GM19351 (cell line): ENCODE results near the gene BBS4.
A peak's percentile ranks its signal among the peaks of the same experiment; 100 is the strongest.
"Not testable (repeated sequence)": the region's sequence is repeated elsewhere in the genome, so short reads cannot be mapped to it uniquely, and the experiment has no call there.

ENCODE experiments used
- ATAC-seq: cut with Tn5 transposase; IDR thresholded peaks from one replicate; pipeline ENCODE4 v1.9.1; 2021; ENCODE audit warnings: mild to moderate bottlenecking, moderate library complexity; ENCODE audit not compliant: unreplicated experiment

The BBS4 gene

DNA sequence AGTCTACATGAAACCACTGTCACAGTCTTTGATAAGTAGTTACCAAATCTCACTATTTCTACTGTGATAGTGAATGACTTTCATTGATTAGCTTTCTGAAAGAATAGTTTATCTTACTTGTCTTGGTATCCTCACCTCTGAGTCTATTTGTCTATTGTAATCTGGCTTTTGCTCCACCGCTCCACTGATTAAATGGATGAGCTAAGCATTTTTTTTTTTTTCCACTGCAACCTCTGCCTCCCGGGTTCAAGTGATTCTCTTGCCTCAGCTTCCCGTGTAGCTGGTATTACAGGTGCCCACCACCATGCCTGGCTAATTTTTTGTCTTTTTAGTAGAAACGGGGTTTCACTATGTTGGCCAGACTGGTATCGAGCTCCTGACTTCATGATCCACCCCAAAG, 12.9 kb downstream of the BBS4 start:
- no peak for ATAC-seq

DNA sequence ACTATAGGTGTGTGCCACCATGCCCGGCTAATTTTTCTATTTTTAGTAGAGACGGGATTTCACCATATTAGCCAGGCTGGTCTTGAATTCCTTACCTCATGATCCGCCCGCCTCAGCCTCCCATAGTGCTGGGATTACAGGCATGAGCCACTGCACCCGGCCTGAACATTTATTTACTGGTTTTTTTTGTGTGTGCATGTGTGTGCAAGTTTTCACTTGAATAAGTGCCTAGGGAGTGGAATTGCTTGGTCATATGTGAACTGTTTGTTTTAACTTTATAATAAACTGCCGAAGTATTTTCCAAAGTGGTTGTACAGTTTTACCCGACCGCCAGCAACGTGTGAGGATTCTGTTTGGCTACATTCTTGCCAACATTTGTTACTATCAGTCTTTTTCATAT, 14.1 kb downstream of the BBS4 start:
- no peak for ATAC-seq

DNA sequence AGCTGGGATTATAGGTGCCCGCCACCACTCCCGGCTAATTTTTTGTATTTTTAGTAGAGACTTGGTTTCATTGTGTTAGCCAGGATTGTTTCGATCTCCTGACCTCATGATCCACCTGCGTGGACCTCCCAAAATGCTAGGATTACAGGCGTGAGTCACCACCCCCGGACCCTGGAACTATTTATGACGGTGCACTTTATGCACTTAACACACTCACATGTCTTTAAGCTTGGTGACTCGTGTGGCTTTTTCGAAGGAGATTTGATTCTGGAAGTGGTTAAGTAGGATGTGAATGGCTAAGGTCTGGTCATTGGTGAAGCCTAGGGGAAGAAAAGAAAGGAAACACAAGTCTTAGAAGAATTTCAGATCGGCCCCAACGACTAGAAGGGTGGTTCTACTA, 20.3 kb downstream of the BBS4 start:
- ATAC-seq, result no peak

DNA sequence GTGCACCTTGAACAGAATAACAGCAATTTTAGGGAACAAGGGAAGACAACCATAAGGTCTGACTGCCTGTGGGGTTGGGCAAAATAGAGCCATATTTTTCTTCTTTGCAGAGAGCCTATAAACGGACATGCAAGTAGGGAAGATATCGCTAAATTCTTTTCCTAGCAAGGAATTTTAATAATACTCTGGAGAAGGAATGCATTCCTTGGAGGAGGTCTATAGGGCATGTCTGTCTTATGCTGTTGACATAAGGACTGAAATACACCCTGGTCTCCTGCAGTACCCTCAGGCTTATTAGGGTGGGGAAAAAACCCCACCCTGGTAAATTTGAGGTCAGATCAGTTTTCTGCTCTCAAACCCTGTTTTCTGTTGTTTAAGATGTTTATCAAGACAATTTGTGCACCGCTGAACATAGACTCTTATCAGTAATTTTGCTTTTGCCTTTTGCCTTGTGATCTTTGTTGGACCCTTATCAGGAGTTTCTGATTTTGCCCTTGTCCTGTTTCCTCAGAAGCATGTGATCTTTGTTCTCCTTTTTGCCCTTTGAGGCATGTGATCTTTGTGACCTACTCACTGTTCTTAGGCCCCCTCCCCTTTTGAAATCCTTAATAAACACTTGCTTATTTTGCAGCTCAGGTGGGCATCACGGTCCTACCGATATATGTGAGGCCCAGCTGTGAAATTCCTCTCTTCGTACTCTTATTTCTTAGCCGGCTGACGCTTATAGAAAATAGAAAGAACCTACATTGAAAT, 22.7 kb downstream of the BBS4 start:
- ATAC-seq, result not testable (repeated sequence)

DNA sequence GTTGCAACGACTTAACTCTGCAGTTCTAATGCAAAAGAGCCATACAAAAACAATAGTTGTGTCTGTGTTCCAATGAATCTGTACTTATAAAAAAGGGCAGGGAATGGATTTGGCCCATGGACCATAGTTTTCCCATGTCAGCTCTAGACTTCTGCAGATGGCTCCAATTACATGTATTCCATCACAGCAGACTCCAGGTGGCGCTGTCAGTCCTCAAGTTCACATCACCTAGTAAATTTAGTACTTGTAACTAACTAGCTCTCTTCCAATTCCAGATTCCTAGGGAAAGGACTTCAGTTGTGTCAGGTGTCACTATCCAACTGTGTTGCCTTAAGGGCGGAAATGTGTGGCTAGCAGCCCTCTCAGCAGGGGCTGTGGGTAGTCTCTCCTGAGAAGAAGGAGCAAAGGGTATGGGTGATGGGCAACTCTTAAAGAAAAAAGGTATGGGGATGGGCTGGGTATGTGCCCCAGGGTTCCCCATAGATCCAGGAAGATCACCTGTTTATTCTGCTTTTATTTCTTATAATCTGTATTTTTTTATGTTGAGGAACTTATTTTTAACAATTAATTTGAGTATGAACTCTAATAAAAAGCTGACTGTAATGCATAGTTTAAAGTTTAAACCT, 36.2 kb downstream of the BBS4 start:
- no peak for ATAC-seq

DNA sequence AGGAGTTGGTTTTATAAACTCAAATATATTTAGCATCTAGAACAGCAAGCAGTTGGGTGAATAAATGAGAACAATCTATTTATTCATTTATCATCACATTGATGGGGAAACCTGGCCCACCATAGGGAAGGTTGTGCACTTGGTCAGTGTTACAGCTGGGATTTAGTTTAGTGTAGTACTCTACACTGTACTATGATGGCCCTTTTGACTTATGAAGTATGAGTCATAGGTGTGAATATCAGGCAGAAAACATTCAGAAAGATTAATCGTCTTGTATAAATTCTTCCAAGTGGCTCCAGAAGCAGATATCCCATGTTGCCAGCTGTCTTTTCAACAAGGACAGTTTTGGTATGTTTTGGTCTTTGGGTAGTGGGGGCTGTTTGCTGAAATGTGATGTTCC, 38.0 kb downstream of the BBS4 start:
- no peak for ATAC-seq

DNA sequence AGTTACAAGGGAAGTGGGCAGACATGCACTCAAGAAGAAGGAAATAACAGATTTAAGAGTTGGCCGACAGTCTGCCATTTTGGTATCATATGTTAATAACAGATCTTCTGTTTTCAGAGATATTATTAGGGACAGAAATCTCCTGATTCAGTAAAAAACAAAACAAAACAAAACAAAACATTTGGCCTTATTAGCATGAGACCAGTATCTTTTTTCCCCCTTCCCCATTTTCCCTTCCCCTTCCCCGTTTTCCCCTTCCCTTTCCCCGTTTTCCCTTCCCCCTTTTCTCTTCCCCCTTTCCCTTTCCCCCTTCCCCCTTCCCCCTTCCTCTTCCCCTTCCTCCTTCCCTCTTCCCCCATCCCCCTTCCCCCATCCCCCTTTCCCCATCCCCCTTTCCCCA, 39.4 kb downstream of the BBS4 start:
- ATAC-seq, result no peak

DNA sequence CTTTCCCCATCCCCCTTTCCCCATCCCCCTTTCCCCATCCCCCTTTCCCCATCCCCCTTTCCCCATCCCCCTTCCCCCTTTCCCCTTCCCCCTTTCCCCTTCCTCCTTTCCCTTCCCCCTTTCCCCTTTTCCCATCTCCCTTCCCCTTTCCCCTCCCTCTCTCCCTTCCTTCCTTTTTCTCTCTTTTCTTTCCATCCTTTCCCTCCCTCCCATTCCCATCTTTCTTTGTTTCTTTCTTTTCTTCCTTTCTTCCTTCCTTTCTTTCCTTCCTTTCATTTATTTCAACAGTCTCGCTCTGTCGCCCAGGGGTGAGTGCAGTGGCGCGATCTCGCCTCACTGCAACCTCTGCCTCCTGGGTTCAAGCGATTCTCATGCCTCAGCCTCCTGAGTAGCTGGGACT, 39.8 kb downstream of the BBS4 start:
- ATAC-seq, result not testable (repeated sequence)

DNA sequence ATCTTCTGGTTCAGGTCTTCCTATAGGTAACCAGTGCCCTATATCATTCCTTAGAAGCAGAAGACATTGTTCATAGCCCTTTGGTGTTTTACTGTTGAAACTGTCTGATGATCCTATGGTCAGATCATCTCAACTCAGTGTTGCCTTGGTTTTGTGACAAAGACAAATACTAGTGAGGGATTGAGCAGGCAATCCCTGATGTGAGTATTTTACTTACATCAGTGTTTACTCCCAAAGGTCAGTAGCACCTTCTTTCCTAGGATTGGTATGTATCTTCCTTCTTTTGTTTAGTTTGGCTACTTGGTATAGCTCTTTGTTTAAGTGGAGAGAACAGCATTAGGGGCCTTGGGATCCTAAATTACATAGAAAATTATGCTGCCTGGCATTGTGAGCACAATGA, 41.1 kb downstream of the BBS4 start:
- no peak for ATAC-seq

DNA sequence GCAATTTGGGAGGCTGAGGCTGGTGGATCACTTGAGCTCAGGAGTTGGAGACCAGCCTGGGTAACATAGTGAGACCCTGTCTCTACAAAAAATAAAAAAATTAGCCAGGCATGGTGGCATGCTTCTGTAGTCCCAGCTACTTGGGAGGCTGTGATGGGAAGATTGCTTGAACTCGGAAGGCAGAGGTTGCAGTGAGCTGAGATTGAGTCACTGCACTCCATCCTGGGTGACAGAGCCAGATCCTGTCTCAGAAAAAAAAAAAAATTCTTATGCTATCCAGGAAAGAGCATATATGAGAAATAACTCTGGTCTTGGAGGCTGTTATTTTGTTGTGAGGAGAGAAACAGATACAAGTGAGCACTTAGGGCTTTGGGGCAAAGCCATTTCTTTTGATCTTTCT, 42.2 kb downstream of the BBS4 start:
- not testable (repeated sequence) for ATAC-seq

DNA sequence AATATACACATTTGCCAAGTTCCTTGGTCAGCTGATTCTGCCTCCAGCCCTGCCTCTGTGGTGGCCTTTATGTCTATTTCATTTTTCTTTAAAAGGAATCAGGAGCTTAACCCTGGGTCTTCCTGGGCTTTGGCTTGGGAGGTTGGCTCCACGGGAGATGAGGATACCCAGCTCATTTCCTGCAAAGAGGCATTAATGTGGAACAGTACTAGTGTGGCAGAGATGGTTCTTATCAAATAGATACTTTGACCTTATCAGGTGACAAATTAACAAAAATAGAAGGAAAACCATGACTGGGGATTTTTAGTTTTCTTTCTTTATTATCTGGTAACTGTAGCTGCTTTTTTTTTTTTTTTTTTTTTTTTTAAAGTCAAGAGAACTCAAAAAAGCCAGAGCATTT, 42.8 kb downstream of the BBS4 start:
- no peak for ATAC-seq

DNA sequence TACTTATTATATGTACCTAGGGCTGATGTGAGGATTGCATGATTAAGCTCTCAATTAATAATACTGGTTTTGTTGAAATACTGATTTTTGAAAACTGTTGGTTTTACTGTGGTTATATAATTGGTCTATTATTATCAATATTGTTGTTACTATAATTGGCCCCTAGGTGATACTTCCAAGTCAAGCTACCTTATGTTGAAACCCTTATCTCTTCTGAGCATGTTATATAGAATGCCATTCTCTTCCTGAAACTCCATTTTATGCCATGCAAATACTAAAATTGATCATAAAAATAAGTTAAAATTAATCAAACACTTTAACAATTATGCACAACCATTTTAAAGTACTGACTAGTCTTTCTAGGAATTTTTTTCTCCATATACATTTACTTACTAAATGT, 46.1 kb downstream of the BBS4 start:
- ATAC-seq, result no peak

DNA sequence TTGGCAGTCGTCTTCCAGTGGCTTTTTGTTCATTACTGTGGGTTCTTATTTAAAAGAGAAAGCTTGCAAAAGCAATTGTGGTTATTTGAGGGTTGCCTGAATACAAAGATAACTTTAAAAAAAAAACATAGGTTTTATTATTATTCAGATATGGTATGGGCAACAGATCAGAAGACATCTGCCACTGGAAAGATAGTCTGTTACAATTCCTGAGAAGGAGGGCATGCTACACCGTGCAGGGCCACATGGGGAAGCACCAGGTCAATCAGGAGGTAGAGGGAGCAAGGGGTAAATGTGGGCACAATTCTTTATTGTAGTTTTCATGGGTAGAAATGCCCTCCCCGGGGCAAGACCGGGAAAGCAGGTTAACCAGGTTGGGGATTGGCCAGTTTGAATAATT, 46.5 kb downstream of the BBS4 start:
- no peak for ATAC-seq

DNA sequence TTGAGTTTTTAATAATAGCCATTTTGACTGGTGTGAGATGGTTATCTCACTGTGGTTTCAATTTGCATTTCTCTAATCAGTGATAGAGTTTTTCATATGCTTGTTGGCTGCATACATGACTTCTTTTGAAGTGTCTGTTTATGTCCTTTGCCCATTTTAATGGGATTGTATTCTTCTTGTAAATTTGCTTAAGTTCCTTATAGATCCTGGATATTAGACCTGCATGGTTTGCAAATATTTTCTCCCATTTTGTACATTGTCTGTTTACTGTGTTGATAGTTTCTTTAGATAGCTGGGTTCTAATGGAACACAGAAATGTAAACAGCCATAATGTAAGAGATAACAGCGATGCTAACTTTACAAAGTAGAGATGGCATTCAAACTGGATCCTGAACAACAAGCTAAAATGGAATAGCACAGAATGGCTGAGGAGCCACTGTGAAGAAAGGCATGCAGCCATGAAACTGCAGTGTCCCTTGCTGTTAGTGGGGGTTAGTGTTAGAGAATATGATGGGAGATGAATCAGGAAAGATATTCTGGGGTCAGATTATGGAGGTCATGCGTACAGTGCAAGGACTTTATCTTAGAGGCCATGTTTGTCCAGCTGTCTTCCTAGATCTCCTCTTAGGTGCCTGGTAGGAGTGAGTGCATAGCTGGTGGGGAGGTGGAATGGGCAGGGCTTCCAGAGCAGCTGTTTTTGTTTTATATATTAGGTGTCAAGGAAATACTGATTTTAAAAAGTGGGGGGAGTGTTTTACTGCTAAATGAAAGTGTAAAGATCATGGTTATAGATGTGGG, 48.1 kb downstream of the BBS4 start:
- ATAC-seq, result no peak

DNA sequence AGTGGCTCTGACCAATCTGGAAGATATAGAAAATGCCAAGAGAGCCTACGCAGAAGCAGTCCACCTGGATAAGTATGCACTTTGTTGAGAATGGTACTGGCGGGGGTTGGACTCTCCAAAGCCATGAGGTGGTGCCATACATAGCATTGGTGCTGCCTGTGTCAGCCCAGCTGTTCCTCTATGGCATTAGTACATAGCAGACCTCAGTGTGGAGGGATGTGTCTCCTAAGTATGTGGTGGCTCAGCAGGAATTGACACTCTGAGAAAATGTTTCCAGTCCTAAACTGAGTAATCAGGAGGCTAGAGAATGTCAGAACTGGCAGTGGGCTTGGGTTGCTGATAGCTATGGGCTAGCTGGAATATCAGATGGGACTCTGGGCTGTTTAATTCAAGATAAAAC, 49.1 kb downstream of the BBS4 start:
- no peak for ATAC-seq

DNA sequence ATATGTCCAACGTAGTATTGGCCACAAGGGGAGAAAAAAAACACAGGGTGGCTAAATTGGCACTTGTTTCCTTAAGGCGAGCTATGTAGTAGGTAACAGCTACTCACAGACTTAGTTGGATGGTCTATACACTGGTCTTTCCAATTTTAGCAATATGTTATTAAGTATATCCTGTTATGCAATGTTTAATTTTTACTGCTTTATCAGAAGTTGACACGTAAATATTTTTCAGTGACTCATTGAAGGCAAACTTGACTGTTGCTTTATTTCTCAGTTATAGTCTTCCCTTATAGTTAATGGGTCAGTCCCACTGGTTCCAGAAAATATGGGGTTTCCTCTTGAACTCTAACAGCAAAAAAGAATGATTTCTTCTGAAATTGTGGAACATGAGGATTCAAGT, 51.1 kb downstream of the BBS4 start:
- ATAC-seq, result no peak

DNA sequence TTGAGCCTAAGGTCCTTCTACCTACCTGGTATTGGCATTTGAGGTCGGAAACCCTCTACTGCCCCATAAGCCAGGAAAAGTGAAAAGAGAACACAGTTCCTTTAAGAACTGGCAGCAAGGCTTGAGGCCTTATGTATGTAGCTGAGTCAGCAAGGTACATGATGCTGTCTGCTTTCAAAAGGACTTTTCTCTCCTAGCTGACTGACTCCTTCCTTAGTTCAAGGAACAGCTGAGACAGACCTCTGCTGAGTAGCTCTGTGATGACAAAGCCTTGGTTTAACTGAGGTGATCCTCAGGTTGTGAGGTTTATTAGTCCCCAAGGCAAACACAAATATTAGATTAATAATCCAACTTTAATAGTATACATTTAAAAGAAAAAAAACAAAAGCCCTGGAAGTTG, 51.7 kb downstream of the BBS4 start:
- ATAC-seq, result no peak

DNA sequence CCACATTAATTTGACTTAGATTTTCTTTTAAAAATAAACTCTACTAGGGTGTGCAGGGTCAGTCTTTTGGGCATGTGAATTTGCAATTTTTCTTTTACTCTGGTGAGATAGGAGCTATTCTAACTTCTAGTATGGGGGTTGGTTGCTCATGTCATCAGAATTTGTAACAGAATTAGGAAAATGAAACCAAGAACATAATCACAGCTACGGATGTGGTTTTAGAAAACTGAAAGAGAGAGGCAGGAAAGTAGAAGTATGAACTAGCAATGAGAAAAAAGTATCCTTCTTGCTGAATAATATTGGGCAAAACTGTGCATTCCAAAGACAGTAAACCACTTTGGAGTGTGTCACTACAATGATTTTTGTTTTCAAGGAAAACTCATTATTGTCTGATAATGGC, 54.2 kb downstream of the BBS4 start:
- peak; percentile 82 for ATAC-seq

DNA sequence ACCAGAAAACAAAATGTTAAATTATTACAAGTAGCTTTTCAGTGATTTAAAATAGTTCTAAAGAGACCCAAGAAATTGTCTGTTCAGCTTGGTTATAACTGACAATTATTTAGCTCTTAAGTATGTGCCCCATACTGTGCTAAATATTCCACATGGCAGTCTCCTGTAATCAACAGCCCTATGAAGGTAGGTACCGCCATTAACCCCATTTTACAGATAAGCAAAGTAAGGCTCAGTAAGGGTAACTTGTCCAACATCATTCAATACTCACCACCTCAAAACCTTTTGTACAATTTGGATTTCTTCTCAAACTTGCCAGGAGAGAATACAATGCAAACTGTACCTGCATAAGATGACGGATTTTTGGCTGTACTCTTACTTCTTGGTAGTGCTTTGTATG, 63.7 kb downstream of the BBS4 start:
- no peak for ATAC-seq

DNA sequence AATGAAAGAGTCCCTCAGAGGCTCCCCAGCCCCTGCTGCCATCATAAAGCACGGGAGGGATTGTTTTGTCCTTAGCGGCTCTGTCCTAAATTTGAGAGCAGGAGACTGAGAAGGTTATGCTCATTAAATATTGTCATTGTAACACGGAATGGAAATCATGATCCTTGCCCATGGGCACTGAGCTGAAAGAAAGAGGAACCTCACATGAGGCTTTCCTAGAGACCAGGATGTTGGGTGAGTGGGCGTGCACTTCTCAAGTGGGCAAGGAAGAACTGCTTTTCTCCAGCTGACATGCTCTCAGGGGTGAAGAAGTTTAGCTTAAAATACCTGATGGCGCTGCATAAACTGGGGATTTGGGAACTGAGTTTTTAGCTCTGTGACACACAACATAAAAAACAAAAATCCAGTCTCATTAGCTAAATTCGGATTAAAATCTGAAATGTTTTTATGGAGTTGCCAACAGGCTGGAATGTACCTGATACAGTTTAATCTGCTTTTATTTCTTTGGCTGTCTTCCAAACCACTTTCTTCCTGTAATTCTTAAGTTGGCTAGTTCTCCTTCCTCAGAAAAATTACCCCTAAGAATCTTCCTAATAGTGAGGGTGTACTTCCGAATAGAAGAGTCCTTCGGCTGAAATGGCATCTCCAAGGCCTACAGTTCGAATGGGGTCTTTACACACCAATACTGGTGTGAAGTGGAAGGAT, 65.9 kb downstream of the BBS4 start:
- ATAC-seq, result no peak

DNA sequence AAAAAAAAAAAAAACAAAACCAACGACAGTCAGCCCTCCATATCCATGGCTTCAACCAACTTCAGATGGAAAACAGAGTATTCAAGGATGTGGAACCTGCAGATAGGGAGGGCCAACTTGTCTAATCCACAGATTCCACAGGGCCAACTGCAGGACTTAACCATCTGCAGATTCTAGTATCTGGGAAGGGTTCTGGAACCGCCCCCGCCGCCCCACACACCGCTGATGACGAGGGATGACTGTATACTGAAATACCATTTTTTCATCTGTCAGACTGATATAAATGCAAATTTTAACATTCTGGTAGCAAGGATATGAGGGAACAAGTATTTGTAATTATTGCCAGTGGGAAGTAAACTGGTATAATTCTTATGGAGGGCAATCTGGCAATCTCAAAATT, 68.1 kb downstream of the BBS4 start:
- ATAC-seq, result no peak
